GM10266 (cell line): ENCODE data around the gene CYTH1.

Source experiments
- DNase-seq: peaks from one replicate; pipeline ENCODE4 v3.0.0; 2012; ENCODE audit errors: extremely low spot score
- CTCF ChIP-seq: IDR thresholded peaks from 2 replicates; pipeline ENCODE4 v1.5.1; 2012; ENCODE audit warnings: mild to moderate bottlenecking, low read depth; ENCODE audit not compliant: control insufficient read depth, insufficient read depth; ENCODE audit errors: missing control alignments

Gene CYTH1

GRCh38 chr17:78798695-78799559 is 16.9 kb upstream of the CYTH1 start:
- DNase-seq, result peak; percentile 55
- peak; percentile 64 for TF ChIP-seq CTCF

GRCh38 chr17:78797691-78798585 is 15.9 kb upstream of the CYTH1 start:
- no peak for TF ChIP-seq CTCF
- no peak for DNase-seq

- TF ChIP-seq CTCF, result no peak
- DNase-seq, result no peak
These were observed 15.1 kb upstream of the CYTH1 start for GRCh38 chr17:78797213-78797612.

GRCh38 chr17:78796517-78796900 is 14.4 kb upstream of the CYTH1 start:
- TF ChIP-seq CTCF, result no peak
- DNase-seq, result no peak

GRCh38 chr17:78795861-78796516 is 13.9 kb upstream of the CYTH1 start:
- no peak for DNase-seq
- no peak for TF ChIP-seq CTCF

GRCh38 chr17:78794864-78795640 is 13.0 kb upstream of the CYTH1 start:
- no peak for TF ChIP-seq CTCF
- no peak for DNase-seq
